Memory B cell (primary cell): ENCODE measurements around the gene AQP9.

Experiments used
- ATAC-seq: fragments of 150-1000 bp; cut with Tn5 transposase; 2 replicates; pipeline ENCODE4 v1.10.0; 2021; ENCODE audit warnings: low read depth, mild to moderate bottlenecking, moderate library complexity
- DNase-seq, 2 donors: peaks; one replicate each; pipeline ENCODE4 v3.0.0; 2022; ENCODE audit warnings: low spot score in 2 of 2
- H3K27ac Mint-ChIP-seq: one replicate; pipeline ENCODE4 v1.8.0; 2022; ENCODE audit warnings: mild to moderate bottlenecking, moderate library complexity, mixed read lengths
- H3K27me3 Mint-ChIP-seq: one replicate; pipeline ENCODE4 v1.8.0; 2022; ENCODE audit warnings: mixed read lengths
- H3K36me3 Mint-ChIP-seq: one replicate; pipeline ENCODE4 v1.8.0; 2022; ENCODE audit warnings: mild to moderate bottlenecking, mixed read lengths
- H3K4me1 Mint-ChIP-seq: one replicate; pipeline ENCODE4 v1.8.0; 2022; ENCODE audit warnings: mixed read lengths
- H3K4me3 Mint-ChIP-seq: one replicate; pipeline ENCODE4 v1.8.0; 2022; ENCODE audit warnings: mild to moderate bottlenecking, moderate library complexity, mixed read lengths
- H3K9me3 Mint-ChIP-seq: one replicate; pipeline ENCODE4 v1.8.0; 2022; ENCODE audit warnings: mixed read lengths

AQP9 gene

DNA sequence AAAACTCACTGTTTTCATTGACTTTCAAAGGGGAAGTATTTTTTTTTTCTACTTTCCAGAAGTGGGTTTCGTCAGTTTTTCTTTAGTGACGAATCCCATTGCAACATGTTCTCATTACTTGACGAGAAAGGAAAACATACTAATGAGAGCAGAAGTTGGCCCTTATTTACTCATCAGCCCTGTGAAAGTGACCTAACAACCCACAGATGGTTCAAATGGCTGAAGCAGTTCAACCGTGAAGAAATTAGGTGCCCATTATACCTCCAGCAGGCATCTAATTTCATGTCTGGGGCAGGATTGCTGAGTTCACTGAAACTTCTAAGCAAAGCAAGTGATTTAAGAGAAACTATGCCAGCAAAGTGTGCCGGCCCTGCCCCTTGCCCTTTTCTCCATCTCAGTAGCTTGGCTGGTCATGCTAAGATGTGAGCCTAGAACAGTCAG, 9.0 kb downstream of the AQP9 start:
- no peaks in the 10 kb centered on the region for H3K36me3 Mint-ChIP-seq
- H3K4me1 Mint-ChIP-seq, result no peaks in the 10 kb centered on the region
- H3K9me3 Mint-ChIP-seq, result no peaks in the 10 kb centered on the region
- DNase-seq, result no peak
- H3K27me3 Mint-ChIP-seq, result no peaks in the 10 kb centered on the region
- H3K27ac Mint-ChIP-seq, result no peak overlapping the region
- ATAC-seq, result no peak
- no peak overlapping the region for H3K4me3 Mint-ChIP-seq

- H3K36me3 Mint-ChIP-seq, result no peaks in the 10 kb centered on the region
- H3K4me3 Mint-ChIP-seq, result no peak overlapping the region
- no peaks in the 10 kb centered on the region for H3K9me3 Mint-ChIP-seq
- DNase-seq (no peak), ATAC-seq (no peak)
- H3K4me1 Mint-ChIP-seq, result no peaks in the 10 kb centered on the region
- H3K27ac Mint-ChIP-seq, result no peak overlapping the region
- no peaks in the 10 kb centered on the region for H3K27me3 Mint-ChIP-seq
Measured at GRCh38 chr15:58148120-58148519, 9.9 kb downstream of the AQP9 start.

- H3K4me3 Mint-ChIP-seq, result no peak overlapping the region
- DNase-seq (no peak), ATAC-seq (no peak)
- no peaks in the 10 kb centered on the region for H3K4me1 Mint-ChIP-seq
- no peaks in the 10 kb centered on the region for H3K27me3 Mint-ChIP-seq
- H3K36me3 Mint-ChIP-seq, result no peaks in the 10 kb centered on the region
- H3K27ac Mint-ChIP-seq, result no peak overlapping the region
- H3K9me3 Mint-ChIP-seq, result no peaks in the 10 kb centered on the region
Measured at GRCh38 chr15:58148633-58149445, 10.7 kb downstream of the AQP9 start.

GRCh38 chr15:58154769-58155168, 16.6 kb downstream of the AQP9 start:
- ATAC-seq, result no peak
- H3K27me3 Mint-ChIP-seq, result peaks cover 2% of the 10 kb centered on the region

DNA sequence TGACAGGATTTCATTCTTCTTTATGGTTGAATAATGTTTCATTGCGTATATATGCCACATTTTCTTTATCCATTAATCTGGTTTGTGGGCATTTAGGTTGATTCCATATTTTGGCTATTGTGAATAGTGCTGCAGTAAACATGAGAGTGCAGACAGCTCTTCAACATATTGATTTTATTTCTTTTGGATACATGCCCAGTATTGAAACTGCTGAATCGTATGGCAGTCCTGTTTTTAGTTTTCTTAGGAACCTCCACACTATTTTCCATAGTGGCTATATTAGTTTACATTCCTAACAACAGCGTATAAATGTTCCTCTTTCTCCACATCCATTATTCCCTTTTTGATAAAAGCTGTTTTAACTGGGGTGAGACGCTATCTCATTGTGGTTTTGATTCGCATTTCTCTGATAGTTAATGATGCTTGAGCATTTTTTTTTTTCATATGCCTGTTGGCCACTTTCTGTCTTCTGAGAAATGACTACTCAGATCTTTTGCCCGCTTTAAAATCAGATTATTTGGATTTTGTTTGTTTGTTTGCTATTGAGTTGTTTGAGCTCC, 21.7 kb downstream of the AQP9 start:
- ATAC-seq, result no peak
- DNase-seq, result no peak
- no peaks in the 10 kb centered on the region for H3K36me3 Mint-ChIP-seq
- peaks cover 13% of the 10 kb centered on the region for H3K27me3 Mint-ChIP-seq
- H3K27ac Mint-ChIP-seq, result no peak overlapping the region
- H3K9me3 Mint-ChIP-seq, result no peaks in the 10 kb centered on the region
- H3K4me1 Mint-ChIP-seq, result no peaks in the 10 kb centered on the region
- no peak overlapping the region for H3K4me3 Mint-ChIP-seq

More at GRCh38 chr15:58154769-58155168, 16.6 kb downstream of the AQP9 start:
- DNase-seq, result no peak
- Mint-ChIP-seq H3K36me3 (no peaks in the 10 kb centered on the region), H3K4me1 (no peaks in the 10 kb centered on the region), H3K9me3 (no peaks in the 10 kb centered on the region), H3K27ac (no peak overlapping the region), H3K4me3 (no peak overlapping the region)

GRCh38 chr15:58161436-58161930, 23.3 kb downstream of the AQP9 start:
- Mint-ChIP-seq H3K4me3 (no peak overlapping the region), H3K27me3 (peaks cover 13% of the 10 kb centered on the region), H3K27ac (no peak overlapping the region), H3K4me1 (no peaks in the 10 kb centered on the region), H3K9me3 (no peaks in the 10 kb centered on the region), H3K36me3 (no peaks in the 10 kb centered on the region)
- ATAC-seq, result no peak
- no peak for DNase-seq

GRCh38 chr15:58163985-58164384, 25.8 kb downstream of the AQP9 start:
- no peaks in the 10 kb centered on the region for H3K36me3 Mint-ChIP-seq
- DNase-seq (no peak), ATAC-seq (no peak)
- H3K4me3 Mint-ChIP-seq, result no peak overlapping the region
- H3K27me3 Mint-ChIP-seq, result peaks cover 13% of the 10 kb centered on the region
- H3K9me3 Mint-ChIP-seq, result no peaks in the 10 kb centered on the region
- no peaks in the 10 kb centered on the region for H3K4me1 Mint-ChIP-seq
- H3K27ac Mint-ChIP-seq, result no peak overlapping the region

DNA sequence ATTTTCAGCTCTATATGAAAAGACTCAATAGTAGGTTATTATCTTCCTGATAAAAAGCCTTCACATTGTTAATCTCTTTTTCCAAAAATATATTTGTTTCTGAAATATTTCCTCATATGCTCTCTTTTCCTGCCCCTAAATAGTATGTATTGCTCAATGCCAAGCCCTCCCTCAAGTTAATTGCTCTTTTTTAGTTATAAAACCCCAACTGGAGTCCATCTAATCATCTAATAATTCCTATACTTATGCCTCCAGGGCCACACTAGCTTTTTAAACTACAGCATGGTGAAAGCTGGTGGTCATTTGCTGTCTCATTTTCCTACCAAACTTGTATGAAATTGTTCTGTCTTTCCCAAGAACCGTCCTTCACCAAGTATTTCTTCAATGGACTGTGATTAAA, 26.7 kb downstream of the AQP9 start:
- no peaks in the 10 kb centered on the region for H3K36me3 Mint-ChIP-seq
- ATAC-seq, result no peak

DNA sequence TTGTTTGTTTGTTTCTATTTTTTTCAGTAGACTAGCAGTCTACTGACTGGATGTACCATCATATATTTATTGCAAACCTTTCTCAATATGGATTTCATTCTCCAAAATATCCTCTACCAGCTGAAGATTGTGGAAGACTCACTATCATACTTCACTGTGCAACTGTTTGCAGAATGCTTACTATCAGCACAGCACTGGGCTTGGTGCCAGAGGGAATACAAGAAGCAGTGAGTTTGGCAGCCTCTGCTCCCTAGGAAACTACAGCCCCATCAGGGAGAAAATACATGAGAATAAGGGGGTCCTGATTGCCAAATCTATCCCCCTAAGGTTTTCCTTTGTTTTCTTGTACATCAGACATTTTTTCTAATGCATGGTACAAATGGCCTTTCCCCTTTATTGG, 27.5 kb downstream of the AQP9 start:
- H3K4me1 Mint-ChIP-seq, result no peaks in the 10 kb centered on the region
- H3K9me3 Mint-ChIP-seq, result no peaks in the 10 kb centered on the region
- DNase-seq, result no peak
- no peak overlapping the region for H3K4me3 Mint-ChIP-seq
- no peak overlapping the region for H3K27ac Mint-ChIP-seq
- peaks cover 9% of the 10 kb centered on the region for H3K27me3 Mint-ChIP-seq
- no peaks in the 10 kb centered on the region for H3K36me3 Mint-ChIP-seq
- no peak for ATAC-seq

More for the DNA sequence above, 26.7 kb downstream of the AQP9 start:
- DNase-seq, result no peak
- Mint-ChIP-seq H3K9me3 (no peaks in the 10 kb centered on the region), H3K27ac (no peak overlapping the region), H3K4me1 (no peaks in the 10 kb centered on the region), H3K4me3 (no peak overlapping the region), H3K27me3 (peaks cover 11% of the 10 kb centered on the region)

DNA sequence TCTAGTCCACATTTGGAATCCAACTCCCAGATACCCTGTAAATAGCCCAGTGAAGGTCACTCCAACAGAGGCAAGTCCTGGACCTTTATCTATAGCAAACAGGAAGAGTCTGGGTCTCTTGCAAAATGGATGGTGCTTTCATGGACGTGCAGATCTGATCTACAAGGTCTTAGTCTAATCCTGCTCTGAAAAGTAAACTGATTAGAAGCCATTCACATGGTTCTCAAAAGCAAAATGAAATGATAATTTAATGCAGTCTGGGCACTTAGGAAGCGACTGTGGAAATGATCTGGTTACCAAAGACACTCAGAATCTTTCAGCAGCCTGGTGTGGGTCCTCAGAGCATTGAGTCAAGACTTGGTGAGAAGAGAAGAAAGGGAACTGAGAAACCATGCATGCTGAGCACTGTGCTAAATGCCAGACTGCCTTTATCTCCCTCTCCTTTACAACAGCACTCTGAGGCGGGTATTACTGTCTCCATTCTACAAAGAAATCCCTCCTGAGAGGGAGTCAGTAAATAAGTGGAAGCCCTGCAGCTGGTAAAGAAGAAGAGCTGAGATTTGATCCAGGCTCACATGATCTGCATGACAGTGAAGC, 29.0 kb downstream of the AQP9 start:
- H3K4me3 Mint-ChIP-seq, result no peak overlapping the region
- no peak for ATAC-seq
- H3K27me3 Mint-ChIP-seq, result peaks cover 7% of the 10 kb centered on the region
- DNase-seq, result no peak
- no peaks in the 10 kb centered on the region for H3K9me3 Mint-ChIP-seq
- no peaks in the 10 kb centered on the region for H3K4me1 Mint-ChIP-seq
- no peaks in the 10 kb centered on the region for H3K36me3 Mint-ChIP-seq
- no peak overlapping the region for H3K27ac Mint-ChIP-seq

GRCh38 chr15:58169934-58170333, 31.8 kb downstream of the AQP9 start:
- H3K27ac Mint-ChIP-seq, result no peak overlapping the region
- no peak for DNase-seq
- ATAC-seq, result no peak
- H3K4me1 Mint-ChIP-seq, result no peaks in the 10 kb centered on the region
- H3K9me3 Mint-ChIP-seq, result no peaks in the 10 kb centered on the region
- H3K36me3 Mint-ChIP-seq, result no peaks in the 10 kb centered on the region
- no peak overlapping the region for H3K4me3 Mint-ChIP-seq
- peaks cover 9% of the 10 kb centered on the region for H3K27me3 Mint-ChIP-seq

- no peaks in the 10 kb centered on the region for H3K4me1 Mint-ChIP-seq
- no peak overlapping the region for H3K27ac Mint-ChIP-seq
- peaks cover 11% of the 10 kb centered on the region for H3K27me3 Mint-ChIP-seq
- no peaks in the 10 kb centered on the region for H3K36me3 Mint-ChIP-seq
- no peak overlapping the region for H3K4me3 Mint-ChIP-seq
- H3K9me3 Mint-ChIP-seq, result peaks cover 1% of the 10 kb centered on the region
- no peak for ATAC-seq
- no peak for DNase-seq
Measured at GRCh38 chr15:58171476-58172061, 33.4 kb downstream of the AQP9 start.

DNA sequence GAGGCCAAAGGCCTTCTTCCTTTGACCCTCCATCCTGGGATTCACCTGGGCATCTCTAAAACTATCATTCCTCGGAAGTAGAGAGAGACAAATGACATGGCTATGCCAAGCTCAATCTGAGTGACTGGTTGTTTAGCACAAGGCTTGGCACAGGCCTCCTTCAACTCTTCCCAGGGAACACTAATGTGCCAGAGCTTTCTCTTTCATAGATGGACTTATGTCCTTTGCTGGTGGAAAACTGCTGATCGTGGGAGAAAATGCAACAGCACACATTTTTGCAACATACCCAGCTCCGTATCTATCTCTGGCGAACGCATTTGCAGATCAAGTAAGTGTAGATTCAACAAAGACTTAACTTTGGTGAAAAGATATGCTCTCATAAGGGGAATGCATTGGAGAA, 36.5 kb downstream of the AQP9 start:
- H3K4me3 Mint-ChIP-seq, result no peak overlapping the region
- H3K27me3 Mint-ChIP-seq, result peaks cover 20% of the 10 kb centered on the region
- peaks cover 1% of the 10 kb centered on the region for H3K9me3 Mint-ChIP-seq
- H3K27ac Mint-ChIP-seq, result no peak overlapping the region
- no peaks in the 10 kb centered on the region for H3K36me3 Mint-ChIP-seq
- ATAC-seq, result no peak
- H3K4me1 Mint-ChIP-seq, result no peaks in the 10 kb centered on the region
- no peak for DNase-seq

- Mint-ChIP-seq H3K4me3 (no peak overlapping the region), H3K27ac (no peak overlapping the region), H3K9me3 (peaks cover 1% of the 10 kb centered on the region), H3K36me3 (no peaks in the 10 kb centered on the region), H3K4me1 (no peaks in the 10 kb centered on the region), H3K27me3 (peaks cover 22% of the 10 kb centered on the region)
- DNase-seq, result no peak
- ATAC-seq, result no peak
Measured at GRCh38 chr15:58175955-58176354, 37.8 kb downstream of the AQP9 start.
